LoVo (cell line): ENCODE measurements around the gene FBXL7.
A peak's percentile ranks its signal among the peaks of the same experiment; 100 is the strongest.
"Not testable (repeated sequence)": the region's sequence is repeated elsewhere in the genome, so short reads cannot be mapped to it uniquely, and the experiment has no call there.

ENCODE experiments used
- DNase-seq: peaks from one replicate; pipeline ENCODE4 v3.0.0-alpha.2; 2016; ENCODE audit warnings: low spot score

The FBXL7 gene

GRCh38 chr5:15819617-15820016 lies 319.6 kb downstream of the FBXL7 start:
- no peak for DNase-seq

- no peak for DNase-seq
These were observed 321.5 kb downstream of the FBXL7 start for GRCh38 chr5:15821506-15821905.

- no peak for DNase-seq
These were observed 323.4 kb downstream of the FBXL7 start for GRCh38 chr5:15823398-15823797.

GRCh38 chr5:15827741-15828140 lies 327.8 kb downstream of the FBXL7 start:
- no peak for DNase-seq

DNA sequence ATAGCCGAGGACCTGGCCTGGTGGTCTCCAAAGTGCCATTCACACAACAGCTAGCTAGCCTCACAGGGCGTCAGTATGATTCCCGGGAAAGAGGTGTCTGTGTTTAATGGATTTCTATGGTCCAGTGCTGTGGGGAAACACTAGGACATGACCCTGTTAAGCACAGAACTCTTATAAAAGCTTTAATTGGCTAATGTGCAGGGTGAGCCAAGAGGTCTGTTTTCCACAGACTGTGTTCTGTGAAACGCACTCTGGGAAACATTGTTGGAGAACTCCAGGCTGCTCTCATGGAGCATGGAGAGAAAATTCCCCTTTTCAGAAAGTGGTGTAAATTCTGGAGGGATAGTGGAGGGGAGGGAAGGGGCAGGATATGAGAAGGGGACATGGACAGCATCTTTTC lies 331.4 kb downstream of the FBXL7 start:
- DNase-seq, result no peak

DNA sequence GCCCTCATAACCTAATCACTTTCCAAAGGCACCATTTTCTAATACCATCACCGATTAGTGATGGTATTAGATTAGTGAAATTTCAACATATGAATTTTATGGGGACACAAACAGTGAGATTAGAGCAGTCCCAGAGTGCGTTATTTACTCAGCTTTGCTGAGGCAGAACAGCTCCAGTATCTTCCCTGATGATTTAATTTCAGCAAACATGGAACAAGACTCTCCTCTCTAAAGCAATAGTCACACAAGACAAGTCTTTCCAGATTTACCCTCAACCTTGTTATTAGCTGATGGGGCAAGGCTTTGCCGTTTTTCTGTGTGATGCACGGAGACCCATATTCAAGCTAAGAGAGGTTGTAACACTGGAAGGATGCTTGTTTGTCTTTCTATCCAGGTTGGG lies 333.4 kb downstream of the FBXL7 start:
- no peak for DNase-seq

DNA sequence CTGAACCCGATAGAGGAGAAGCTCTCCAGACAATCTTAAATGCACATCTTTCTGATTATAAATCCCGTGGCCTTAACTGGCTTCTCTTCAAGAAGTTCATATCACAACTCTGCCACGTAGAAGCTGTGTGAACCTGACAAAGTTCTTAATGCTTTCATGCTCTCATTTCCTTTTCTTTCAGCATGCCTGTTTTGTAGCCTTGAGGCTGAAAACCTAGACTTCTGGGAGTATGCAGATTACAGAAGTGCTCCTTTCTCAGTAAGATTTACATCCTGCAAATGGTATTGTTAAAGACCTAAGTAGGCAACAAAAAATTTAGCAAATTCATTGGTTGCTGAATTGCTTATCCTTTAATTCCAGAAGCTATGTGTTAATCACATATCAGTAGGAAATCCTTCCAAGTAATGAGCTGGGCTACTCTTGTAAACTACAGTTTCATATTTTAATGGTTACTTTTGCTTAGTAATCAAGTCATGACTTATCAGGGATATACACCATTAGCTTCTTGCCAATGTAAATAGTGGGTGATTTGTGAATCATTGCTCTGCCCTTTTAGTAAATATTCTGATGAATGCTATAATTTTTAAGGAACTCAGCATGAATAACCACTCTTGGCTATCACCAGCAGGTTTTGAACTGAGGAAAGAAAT lies 334.7 kb downstream of the FBXL7 start:
- DNase-seq, result peak; percentile 7

- no peak for DNase-seq
These were observed 335.5 kb downstream of the FBXL7 start for GRCh38 chr5:15835514-15835913.

DNA sequence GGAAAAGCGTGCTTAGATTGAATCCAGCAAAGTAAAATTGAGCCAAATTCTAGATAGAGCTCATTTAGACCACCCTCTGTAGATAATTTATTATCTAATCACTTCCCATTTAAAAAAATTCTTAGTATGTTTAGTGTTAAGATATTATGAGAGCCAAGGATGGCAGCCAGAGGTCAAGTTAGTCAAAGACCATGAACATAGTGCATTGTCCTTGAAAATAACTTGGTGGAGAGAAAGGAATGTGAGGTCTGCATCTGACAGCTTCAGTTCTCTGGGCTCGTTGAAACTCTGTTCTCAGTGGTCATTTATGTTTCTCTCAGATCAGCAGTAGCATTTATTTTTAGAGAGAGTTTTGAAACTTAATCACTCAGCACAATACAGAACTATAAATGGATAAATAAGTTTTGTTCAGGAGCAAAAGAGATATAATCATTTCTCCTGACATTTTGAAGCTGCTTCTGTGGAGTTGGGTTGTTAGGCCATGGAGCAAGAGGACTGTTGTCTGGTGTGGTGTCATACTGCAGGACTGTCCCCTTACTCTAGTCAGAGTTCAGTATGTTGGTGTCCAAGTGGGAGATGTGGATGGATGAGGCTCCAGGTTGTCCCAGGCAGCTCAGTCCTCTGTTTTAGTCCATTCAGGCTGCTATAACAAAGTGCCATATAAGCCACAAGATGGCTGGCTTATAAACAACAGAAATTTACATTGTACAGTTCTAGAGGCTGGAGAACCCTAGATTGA lies 337.7 kb downstream of the FBXL7 start:
- DNase-seq, result no peak

- no peak for DNase-seq
These were observed 344.3 kb downstream of the FBXL7 start for GRCh38 chr5:15844253-15844652.

- DNase-seq, result no peak
These were observed 344.9 kb downstream of the FBXL7 start for GRCh38 chr5:15844871-15845270.

DNA sequence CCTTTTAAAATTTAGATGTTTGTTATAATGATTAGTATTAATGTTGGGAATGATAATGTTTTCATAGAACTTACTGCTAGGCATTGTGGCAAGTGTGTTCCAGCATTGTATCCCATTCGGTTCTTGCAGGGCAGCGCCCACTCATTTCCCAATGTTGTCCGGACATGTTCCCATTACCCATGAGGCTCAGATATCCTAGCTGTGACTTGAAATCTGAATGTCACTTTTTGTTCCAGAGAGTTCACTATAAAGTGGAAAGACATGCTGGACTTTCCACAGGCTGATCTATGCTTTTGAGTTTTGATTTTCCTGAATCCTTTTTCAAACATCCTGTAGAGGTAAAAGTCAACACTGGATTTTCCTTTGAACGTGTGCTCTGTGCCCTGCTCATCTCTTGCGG lies 350.6 kb downstream of the FBXL7 start:
- DNase-seq, result no peak

- DNase-seq, result no peak
These were observed 351.0 kb downstream of the FBXL7 start for GRCh38 chr5:15850939-15851341.

DNA sequence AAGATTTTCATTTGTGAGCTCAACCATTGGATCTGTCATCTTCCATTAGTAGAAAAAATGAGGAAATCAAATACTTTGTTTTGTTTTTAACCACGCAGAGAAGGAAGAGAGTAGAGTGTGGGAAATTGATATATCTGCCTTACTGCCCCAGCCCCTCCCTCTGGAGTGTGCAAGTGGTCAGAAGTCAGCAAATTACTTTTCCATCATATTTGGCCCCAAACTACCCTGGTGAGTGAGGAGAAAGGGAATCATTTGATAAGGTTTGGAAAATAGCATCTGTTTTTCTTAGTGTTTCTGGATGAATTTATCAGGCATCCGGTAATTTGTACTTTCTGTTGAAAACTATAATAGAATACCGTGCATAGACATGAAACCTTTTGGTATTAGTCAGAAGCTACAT lies 352.2 kb downstream of the FBXL7 start:
- DNase-seq, result no peak

GRCh38 chr5:15852949-15853348 lies 353.0 kb downstream of the FBXL7 start:
- no peak for DNase-seq

GRCh38 chr5:15858326-15858725 lies 358.3 kb downstream of the FBXL7 start:
- no peak for DNase-seq

DNA sequence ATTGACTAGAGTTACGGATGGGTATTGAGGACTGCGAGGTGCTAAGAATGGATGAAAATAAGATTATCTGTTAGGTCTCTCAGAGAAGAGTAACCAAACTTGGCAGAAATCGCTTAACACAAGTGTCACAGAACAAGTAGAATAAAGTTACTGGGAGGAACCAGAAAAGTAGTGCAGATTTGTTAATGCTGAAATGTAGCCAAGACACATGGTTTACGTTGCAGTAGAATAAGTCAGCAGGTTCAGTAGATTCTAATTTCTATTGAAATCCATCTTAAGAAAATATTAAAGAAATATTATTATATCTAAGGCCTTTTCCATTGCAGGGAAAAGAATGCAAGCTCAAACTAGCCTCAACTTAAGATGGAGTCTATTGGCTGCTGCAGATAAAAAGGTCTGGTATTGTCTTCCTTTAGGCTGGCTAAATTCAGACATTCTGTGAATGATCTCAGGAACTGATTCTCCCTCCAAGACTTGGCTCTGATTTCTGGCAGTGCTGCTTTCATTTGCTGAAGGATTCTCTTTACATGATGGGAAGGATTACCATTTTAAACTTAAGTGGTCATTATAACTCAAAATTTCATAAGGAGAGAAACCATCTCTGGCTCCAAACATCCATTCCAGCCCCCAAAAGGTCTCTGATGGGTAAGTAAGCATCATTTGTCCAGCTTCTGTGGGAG lies 364.7 kb downstream of the FBXL7 start:
- DNase-seq, result no peak

- DNase-seq, result not testable (repeated sequence)
These were observed 372.3 kb downstream of the FBXL7 start for GRCh38 chr5:15872259-15872658.

GRCh38 chr5:15877914-15878313 lies 377.9 kb downstream of the FBXL7 start:
- no peak for DNase-seq

- no peak for DNase-seq
These were observed 380.2 kb downstream of the FBXL7 start for GRCh38 chr5:15880201-15880600.

- no peak for DNase-seq
These were observed 385.2 kb downstream of the FBXL7 start for GRCh38 chr5:15885156-15885555.

GRCh38 chr5:15886156-15886555 lies 386.2 kb downstream of the FBXL7 start:
- DNase-seq, result no peak

DNA sequence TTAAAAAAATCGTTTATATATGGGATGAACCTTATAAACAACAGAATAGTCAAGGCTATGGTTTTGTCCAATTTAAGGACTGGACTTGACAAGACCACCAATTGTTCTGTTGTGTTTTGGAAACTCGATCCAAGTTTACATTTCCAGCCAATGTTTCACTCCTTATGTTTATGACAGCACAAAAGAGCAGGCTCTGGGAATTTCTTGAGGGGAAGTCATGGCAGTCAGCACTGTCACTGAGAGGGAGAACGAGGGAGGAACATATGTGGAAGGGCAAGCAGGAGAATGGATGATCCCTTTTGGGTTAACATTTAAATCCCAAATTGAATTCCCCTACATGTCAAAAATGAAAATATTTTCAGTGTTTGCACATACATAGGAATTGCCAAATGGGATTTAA lies 387.1 kb downstream of the FBXL7 start:
- no peak for DNase-seq
